ENCODE data around the gene KLRK1. TPM values are rescaled to one million over a fixed set of nuclear protein-coding genes. Genes with fewer than 3 reads are reported as not detected.
"Not testable (repeated sequence)": the region's sequence is repeated elsewhere in the genome, so short reads cannot be mapped to it uniquely, and the experiment has no call there.

KLRK1 gene
- total RNA-seq, 4 donors from 2014 or later, result 0.76 to 2.9 (median 0.76) TPM; not detected in 1

GRCh38 chr12:10398168-10398567 lies 8.3 kb upstream of the KLRK1 start:
- H3K4me3 ChIP-seq, result no peak overlapping the region
- H3K9me3 ChIP-seq, result no peaks in the 10 kb centered on the region
- H3K27me3 ChIP-seq, result no peaks in the 10 kb centered on the region
- no peaks in the 10 kb centered on the region for H3K36me3 ChIP-seq
- intact Hi-C loops (cut with DNase I; ENCODE audit: low total_unique reads), result no loop called here
- no peak for DNase-seq
- no peak overlapping the region for H3K27ac ChIP-seq
- TF ChIP-seq CTCF (IDR thresholded peaks at IDR 0.05) (no peak), POLR2A (IDR thresholded peaks at IDR 0.05) (no peak)
- no peaks in the 10 kb centered on the region for H3K4me1 ChIP-seq

- Histone ChIP-seq H3K27me3 (no peaks in the 10 kb centered on the region), H3K27ac (no peak overlapping the region), H3K9me3 (no peaks in the 10 kb centered on the region), H3K4me1 (no peaks in the 10 kb centered on the region), H3K4me3 (no peak overlapping the region), H3K36me3 (no peaks in the 10 kb centered on the region)
- intact Hi-C loops (cut with DNase I; ENCODE audit: low total_unique reads), result no loop called here
- no peak for DNase-seq
- TF ChIP-seq POLR2A (IDR thresholded peaks at IDR 0.05), result no peak
- TF ChIP-seq CTCF (IDR thresholded peaks at IDR 0.05), result no peak
Observed at GRCh38 chr12:10397296-10397695, 7.5 kb upstream of the KLRK1 start.

GRCh38 chr12:10396176-10396575 lies 6.3 kb upstream of the KLRK1 start:
- H3K36me3 ChIP-seq; H3K27me3 ChIP-seq; H3K4me3 ChIP-seq; H3K9me3 ChIP-seq; H3K27ac ChIP-seq; DNase-seq; intact Hi-C loops (cut with DNase I; ENCODE audit: low total_unique reads); H3K4me1 ChIP-seq: not testable (repeated sequence)

GRCh38 chr12:10395390-10395998 lies 5.7 kb upstream of the KLRK1 start:
- Histone ChIP-seq H3K4me3 (no peak overlapping the region), H3K4me1 (no peaks in the 10 kb centered on the region), H3K9me3 (no peaks in the 10 kb centered on the region), H3K27ac (no peak overlapping the region), H3K36me3 (no peaks in the 10 kb centered on the region), H3K27me3 (no peaks in the 10 kb centered on the region)
- DNase-seq, result no peak
- TF ChIP-seq CTCF (IDR thresholded peaks at IDR 0.05) (no peak), POLR2A (IDR thresholded peaks at IDR 0.05) (no peak)
- intact Hi-C loops (cut with DNase I; ENCODE audit: low total_unique reads), result no loop called here

GRCh38 chr12:10394531-10395152 lies 4.8 kb upstream of the KLRK1 start:
- H3K36me3 ChIP-seq; H3K27me3 ChIP-seq; H3K4me1 ChIP-seq; H3K4me3 ChIP-seq; DNase-seq; H3K9me3 ChIP-seq; intact Hi-C loops (cut with DNase I; ENCODE audit: low total_unique reads); H3K27ac ChIP-seq: not testable (repeated sequence)

- no peaks in the 10 kb centered on the region for H3K36me3 ChIP-seq
- H3K9me3 ChIP-seq, result no peaks in the 10 kb centered on the region
- TF ChIP-seq POLR2A (IDR thresholded peaks at IDR 0.05), result no peak
- no peak for TF ChIP-seq CTCF (IDR thresholded peaks at IDR 0.05)
- no peak overlapping the region for H3K27ac ChIP-seq
- no peak overlapping the region for H3K4me3 ChIP-seq
- no peaks in the 10 kb centered on the region for H3K4me1 ChIP-seq
- no peak for DNase-seq
- intact Hi-C loops (cut with DNase I; ENCODE audit: low total_unique reads), result no loop called here
- no peaks in the 10 kb centered on the region for H3K27me3 ChIP-seq
Observed at GRCh38 chr12:10393291-10393690, 3.5 kb upstream of the KLRK1 start.

Data from uterus (tissue), 4 donors.